Activated gamma-delta T cell (primary cell): Measurements from ENCODE around the gene TRPM2.
"Not testable (repeated sequence)": the region's sequence is repeated elsewhere in the genome, so short reads cannot be mapped to it uniquely, and the experiment has no call there.

Experiments used
- DNase-seq: peaks from one replicate; lab custom pipeline; 2025; lab: John Stamatoyannopoulos, UW

TRPM2 gene

GRCh38 chr21:44375281-44375651 lies 21.8 kb downstream of the TRPM2 start:
- no peak for DNase-seq

- no peak for DNase-seq
These were observed 22.4 kb downstream of the TRPM2 start for GRCh38 chr21:44375761-44376241.

- no peak for DNase-seq
These were observed 23.2 kb downstream of the TRPM2 start for GRCh38 chr21:44376606-44377005.

GRCh38 chr21:44377201-44377921 lies 23.9 kb downstream of the TRPM2 start:
- no peak for DNase-seq

DNA sequence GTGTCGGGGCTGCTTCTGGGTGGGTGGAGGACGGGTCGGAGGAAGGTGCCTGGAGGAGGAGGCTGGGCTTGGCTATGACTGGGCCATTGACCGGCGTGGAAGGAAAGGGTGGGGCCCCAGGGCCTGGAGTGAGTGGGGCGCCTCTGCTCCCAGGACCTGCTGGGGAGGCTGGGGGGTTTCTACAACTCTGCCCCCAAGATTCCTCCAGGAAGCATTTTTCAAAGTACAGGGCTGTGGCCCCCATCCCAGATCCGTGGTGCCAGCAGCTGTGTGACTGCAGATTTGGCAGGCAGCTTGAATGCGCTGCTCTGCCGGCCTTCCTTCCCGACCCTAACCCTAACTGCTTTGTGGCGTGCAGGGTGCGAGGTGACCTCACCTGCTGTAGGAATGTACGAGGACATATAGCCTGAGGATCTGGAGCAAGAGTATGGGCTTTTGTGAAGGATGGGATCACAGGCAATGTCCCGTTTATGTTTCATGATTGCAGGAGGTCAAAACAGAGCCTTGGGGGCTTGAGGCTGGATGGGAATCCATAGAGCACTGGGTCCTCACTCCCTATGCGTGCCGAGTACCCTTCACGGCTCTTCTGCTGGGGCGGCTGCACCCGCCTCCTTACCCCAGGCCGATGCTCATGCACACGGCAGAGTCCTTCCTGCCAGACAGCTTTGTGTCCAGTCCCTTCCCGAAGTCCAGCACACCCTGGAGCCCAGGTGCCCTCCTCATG lies 24.7 kb downstream of the TRPM2 start:
- DNase-seq: no peak

- DNase-seq: no peak
These were observed 25.5 kb downstream of the TRPM2 start for GRCh38 chr21:44378646-44379514.

- DNase-seq: no peak
These were observed 26.1 kb downstream of the TRPM2 start for GRCh38 chr21:44379515-44379848.

- DNase-seq: no peak
These were observed 26.8 kb downstream of the TRPM2 start for GRCh38 chr21:44379991-44380865.

GRCh38 chr21:44380876-44381275 lies 27.5 kb downstream of the TRPM2 start:
- DNase-seq: no peak

GRCh38 chr21:44381874-44382273 lies 28.5 kb downstream of the TRPM2 start:
- DNase-seq: no peak

GRCh38 chr21:44382536-44382935 lies 29.1 kb downstream of the TRPM2 start:
- no peak for DNase-seq

GRCh38 chr21:44383216-44383615 lies 29.8 kb downstream of the TRPM2 start:
- no peak for DNase-seq

- no peak for DNase-seq
These were observed 31.5 kb downstream of the TRPM2 start for GRCh38 chr21:44384968-44385367.

GRCh38 chr21:44389335-44389734 lies 35.9 kb downstream of the TRPM2 start:
- DNase-seq: no peak

DNA sequence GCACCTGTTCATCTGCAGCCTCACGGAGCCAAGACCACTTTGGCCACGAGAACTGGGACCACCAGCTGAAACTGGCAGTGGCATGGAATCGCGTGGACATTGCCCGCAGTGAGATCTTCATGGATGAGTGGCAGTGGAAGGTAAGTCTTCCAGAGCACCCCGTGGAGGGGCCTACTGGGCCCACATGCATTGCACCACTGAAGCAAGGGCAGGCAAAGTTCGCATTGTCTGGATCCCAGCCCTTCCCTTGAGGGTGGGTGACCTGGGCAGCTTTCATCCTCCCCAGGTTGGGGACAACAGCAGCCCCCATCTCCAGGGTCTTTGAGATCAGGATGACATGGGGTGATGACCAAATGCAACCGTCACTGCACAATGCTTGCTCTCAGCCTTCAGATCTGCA lies 37.5 kb downstream of the TRPM2 start:
- DNase-seq: no peak

DNA sequence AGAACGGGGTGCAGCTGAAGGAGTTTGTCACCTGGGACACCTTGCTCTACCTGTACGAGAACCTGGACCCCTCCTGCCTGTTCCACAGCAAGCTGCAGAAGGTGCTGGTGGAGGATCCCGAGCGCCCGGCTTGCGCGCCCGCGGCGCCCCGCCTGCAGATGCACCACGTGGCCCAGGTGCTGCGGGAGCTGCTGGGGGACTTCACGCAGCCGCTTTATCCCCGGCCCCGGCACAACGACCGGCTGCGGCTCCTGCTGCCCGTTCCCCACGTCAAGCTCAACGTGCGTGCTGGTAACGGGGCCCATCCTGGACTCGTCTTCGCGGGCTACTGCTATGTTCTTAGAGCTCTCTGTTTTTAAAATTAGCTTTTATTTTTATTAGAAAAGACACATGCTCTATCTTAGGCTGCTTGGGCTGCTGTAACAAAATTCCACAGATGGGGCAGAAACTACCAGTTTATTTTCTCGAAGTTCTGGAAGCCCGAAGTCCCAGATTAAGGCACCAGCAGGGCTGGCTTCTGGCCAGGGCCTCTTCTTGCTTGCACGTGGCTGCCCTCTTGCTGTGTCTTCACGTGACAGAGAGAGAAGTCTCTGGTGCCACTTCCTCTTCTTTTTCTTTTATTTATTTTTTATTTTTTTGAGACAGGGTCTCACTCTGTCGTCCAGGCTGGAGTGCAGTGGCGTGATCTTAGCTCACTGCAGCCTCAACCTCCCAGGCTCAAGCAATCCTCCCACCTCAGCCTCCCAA lies 38.1 kb downstream of the TRPM2 start:
- no peak for DNase-seq

GRCh38 chr21:44392185-44392584 lies 38.8 kb downstream of the TRPM2 start:
- DNase-seq: no peak

- no peak for DNase-seq
These were observed 39.5 kb downstream of the TRPM2 start for GRCh38 chr21:44392916-44393315.

DNA sequence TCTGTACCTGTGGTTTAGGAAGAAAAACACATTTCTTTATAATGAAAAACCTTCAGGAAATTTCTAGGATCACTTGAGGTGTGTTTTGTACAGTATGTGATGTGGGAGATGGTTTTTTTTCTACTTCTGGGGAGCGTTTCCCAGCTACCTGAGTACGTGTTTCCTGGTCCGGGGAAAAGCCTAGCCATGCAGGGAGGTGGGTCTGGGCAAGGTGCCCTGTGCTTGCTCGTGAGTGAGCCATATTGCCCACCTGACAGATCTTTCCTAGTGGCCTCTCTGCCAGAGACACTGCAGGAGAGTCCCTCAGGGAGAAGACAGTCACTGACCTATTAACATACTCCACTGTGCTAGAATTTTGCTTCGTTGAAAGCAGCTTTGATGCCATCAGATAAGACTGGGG lies 41.3 kb downstream of the TRPM2 start:
- no peak for DNase-seq

- no peak for DNase-seq
These were observed 41.8 kb downstream of the TRPM2 start for GRCh38 chr21:44395260-44395659.

- DNase-seq: not testable (repeated sequence)
These were observed 43.4 kb downstream of the TRPM2 start for GRCh38 chr21:44396803-44397202.
